ENCODE data around the gene TIMM22. TPM values are rescaled to one million over a fixed set of nuclear protein-coding genes. Genes with fewer than 3 reads are reported as not detected.

TIMM22 gene
- total and polyA plus RNA-seq, 2 of the 4 experiments (the other 2 are of a cell fraction) = 12.7 to 12.9 TPM

- Histone ChIP-seq H3K4me1 (ENCODE audit: control insufficient read depth, insufficient read depth, low read length) (peaks cover 21% of the 10 kb centered on the region), H3K4ac (ENCODE audit: low read depth, low read length) (peak overlapping the region; percentile 71; the same call in 1 of the 2 replicates), H3K23ac (ENCODE audit: low read depth, low read length) (no peak overlapping the region), H3K14ac (replicated peaks; ENCODE audit: low read depth, low read length) (no peak overlapping the region), H3K9me1 (ENCODE audit: insufficient read depth, low read length) (peaks cover 13% of the 10 kb centered on the region), H2AK5ac (ENCODE audit: low read depth, low read length) (peak overlapping the region; percentile 97; the same call in 1 of the 2 replicates), H3K36me3 (ENCODE audit: control insufficient read depth, insufficient read depth, low read length) (peaks cover 13% of the 10 kb centered on the region), H3K56ac (ENCODE audit: extremely low read depth, insufficient read depth, low read length) (no peak overlapping the region), H3K27me3 (ENCODE audit: control insufficient read depth, insufficient read depth, low read length) (no peaks in the 10 kb centered on the region), H3K9me3 (ENCODE audit: control insufficient read depth, insufficient read depth, low read length) (no peaks in the 10 kb centered on the region), H3K4me2 (ENCODE audit: low read depth, low read length) (no peak overlapping the region), H3K18ac (ENCODE audit: low read depth, low read length) (no peak overlapping the region), H3K27ac (ENCODE audit: insufficient read depth, low read length) (no peak overlapping the region), H2BK5ac (ENCODE audit: low read depth, low read length, poor library complexity, severe bottlenecking) (no peak overlapping the region), H4K5ac (ENCODE audit: low read depth, low read length) (no peak overlapping the region), H2BK20ac (ENCODE audit: low read depth, low read length) (no peak overlapping the region), H3K4me3 (ENCODE audit: insufficient read depth, low read depth, low read length) (no peak overlapping the region), H2BK15ac (ENCODE audit: low read depth, low read length) (peak overlapping the region; percentile 60; the same call in 1 of the 3 replicates), H4K91ac (ENCODE audit: insufficient read depth, low read depth, low read length) (no peak overlapping the region), H4K20me1 (ENCODE audit: insufficient read depth, low read length) (peaks cover 36% of the 10 kb centered on the region), H2AFZ (replicated peaks; ENCODE audit: low read length, poor library complexity) (no peak overlapping the region), H3K9ac (ENCODE audit: low read depth, low read length) (no peak overlapping the region), H2AK9ac (replicated peaks; ENCODE audit: low read depth, low read length, poor library complexity) (peak overlapping the region; percentile 47), H4K8ac (ENCODE audit: low read depth in 2 of 2, low read length in 2 of 2) (no peak overlapping the region), H3K79me1 (ENCODE audit: low read depth in 1 of 2, low read length in 2 of 2) (peaks cover 0 to 36% of the 10 kb centered on the region in 2 experiments), H2BK120ac (ENCODE audit: low read depth, low read length) (peak overlapping the region; percentile 16; the same call in 1 of the 2 replicates)
- ChIA-PET POLR2A (ENCODE audit: unreplicated experiment) (no interaction called here), CTCF (interaction anchor here (0.9 kb wide), 1 partner anchor 26 kb away, joined by 3 read pairs; no protein-coding TSS in a partner anchor)
- in situ Hi-C loops (cut with MboI; ENCODE audit: low sequenced_read_pairs) (no loop called here), intact Hi-C loops (cut with micrococcal nuclease) (no loop called here), dilution Hi-C loops (cut with HindIII; ENCODE audit: low sequenced_read_pairs, unreplicated experiment) (no loop called here)
- TF ChIP-seq BHLHE40 (IDR thresholded peaks at IDR 0.05; ENCODE audit: low read depth, low read length) (no peak), RFX5 (IDR thresholded peaks at IDR 0.05; ENCODE audit: low read depth, low read length) (no peak), MAZ (IDR thresholded peaks at IDR 0.05; ENCODE audit: borderline replicate concordance, low read depth, low read length) (no peak), CEBPB (IDR thresholded peaks at IDR 0.05; ENCODE audit: low read depth, low read length) (no peak), SMC3 (IDR thresholded peaks at IDR 0.05; ENCODE audit: low read depth, low read length) (no peak), MAFK (IDR thresholded peaks at IDR 0.05; ENCODE audit: low read depth, low read length) (no peak)
- TF ChIP-seq, protein P1, sequence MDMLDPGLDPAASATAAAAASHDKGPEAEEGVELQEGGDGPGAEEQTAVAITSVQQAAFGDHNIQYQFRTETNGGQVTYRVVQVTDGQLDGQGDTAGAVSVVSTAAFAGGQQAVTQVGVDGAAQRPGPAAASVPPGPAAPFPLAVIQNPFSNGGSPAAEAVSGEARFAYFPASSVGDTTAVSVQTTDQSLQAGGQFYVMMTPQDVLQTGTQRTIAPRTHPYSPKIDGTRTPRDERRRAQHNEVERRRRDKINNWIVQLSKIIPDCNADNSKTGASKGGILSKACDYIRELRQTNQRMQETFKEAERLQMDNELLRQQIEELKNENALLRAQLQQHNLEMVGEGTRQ (IDR thresholded peaks at IDR 0.05; ENCODE audit: low read depth, low read length) = no peak
- BruUV-seq (replicated peaks) = no TSS peak
- WGBS, 2 experiments (ENCODE audit: extremely low coverage in 2 of 2, insufficient read length in 1 of 2) = 83% methylated on average over 11 of the region's 20 CpGs; no CpG with 5 or more reads in 1 of the 2 experiments
- DNase-seq (no peak), ATAC-seq (ENCODE audit: low read depth) (peak; percentile 3; the same call in 1 of the 2 replicates)
Measured at GRCh38 chr17:1029922-1030644, 33.2 kb downstream of the TIMM22 start.
